Stimulated activated CD4-positive, alpha-beta T cell treated with anti-CD3 and anti-CD28 coated beads, Interleukin-12 subunit alpha, Interleukin-12 subunit beta, amount 100 ng/mL, for 48 hours (primary cell): ENCODE data around the gene MRPL4.
"Not testable (repeated sequence)": the region's sequence is repeated elsewhere in the genome, so short reads cannot be mapped to it uniquely, and the experiment has no call there.

Experiments
- DNase-seq, 3 donors: peaks; one replicate each; pipeline ENCODE4 v3.0.0-alpha.2; 2020; ENCODE audit warnings: low read depth in 2 of 3, low spot score in 1 of 3

MRPL4 gene

DNA sequence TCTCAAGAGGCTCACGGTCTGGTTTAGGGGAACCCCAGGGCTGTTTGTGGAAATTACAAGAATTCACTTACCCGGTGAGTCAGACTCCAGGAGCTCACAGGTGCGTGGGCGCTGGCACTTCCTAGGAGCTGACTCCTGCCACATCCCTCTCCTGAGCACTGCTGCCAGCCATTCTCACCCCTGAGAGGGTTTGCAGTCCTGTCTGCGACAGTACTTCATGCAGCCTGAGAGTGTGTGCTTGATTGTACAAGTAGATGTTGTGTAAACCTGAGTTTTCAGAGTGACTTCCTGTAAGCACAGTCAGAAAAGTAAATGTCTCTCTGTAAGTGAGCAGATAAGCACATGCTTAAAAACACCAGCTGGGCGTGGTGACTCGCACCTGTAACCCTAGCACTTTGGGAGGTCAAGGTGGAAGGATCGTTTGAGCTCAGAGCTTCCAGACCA lies 8.1 kb downstream of the MRPL4 start:
- peak; percentile 57 to 71 (median 65) for DNase-seq

DNA sequence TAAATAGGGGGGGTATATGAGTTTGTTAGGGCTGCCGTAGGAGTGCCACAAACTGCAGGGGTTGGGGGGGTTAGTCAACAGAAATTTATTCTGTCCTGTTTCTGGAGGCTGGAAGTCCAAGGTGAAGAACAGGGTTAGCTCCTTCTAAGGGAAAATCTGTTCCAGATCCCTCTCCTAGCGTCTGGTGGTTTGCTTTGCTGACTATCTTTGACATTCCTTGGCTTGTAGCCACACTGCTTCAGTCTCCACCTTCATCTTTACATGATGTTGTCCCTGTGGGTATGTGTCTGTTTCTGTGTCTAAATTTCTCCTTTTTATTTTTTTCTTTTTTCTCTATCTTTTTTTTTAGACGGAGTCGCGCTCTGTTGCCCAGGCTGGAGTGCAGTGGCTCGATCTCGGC lies 10.8 kb downstream of the MRPL4 start:
- no peak for DNase-seq

DNA sequence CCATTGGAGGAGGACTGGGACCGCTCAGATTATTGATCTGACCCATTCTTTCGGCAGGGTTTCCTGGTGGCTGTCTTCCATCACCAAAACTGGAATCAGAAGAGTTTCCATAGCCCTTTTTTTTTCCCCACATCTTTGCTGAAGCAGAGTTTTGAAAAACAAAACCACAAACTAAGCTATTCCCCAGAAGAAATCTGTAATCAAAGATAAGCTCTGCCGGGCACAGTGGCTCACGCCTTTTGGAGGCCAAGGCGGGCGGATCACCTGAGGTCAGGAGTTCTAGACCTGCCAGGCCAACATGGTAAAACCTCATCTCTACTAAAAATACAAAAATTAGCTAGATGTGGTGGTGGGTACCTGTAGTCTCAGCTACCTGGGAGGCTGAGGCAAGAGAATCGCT lies 14.7 kb downstream of the MRPL4 start:
- no peak for DNase-seq

DNA sequence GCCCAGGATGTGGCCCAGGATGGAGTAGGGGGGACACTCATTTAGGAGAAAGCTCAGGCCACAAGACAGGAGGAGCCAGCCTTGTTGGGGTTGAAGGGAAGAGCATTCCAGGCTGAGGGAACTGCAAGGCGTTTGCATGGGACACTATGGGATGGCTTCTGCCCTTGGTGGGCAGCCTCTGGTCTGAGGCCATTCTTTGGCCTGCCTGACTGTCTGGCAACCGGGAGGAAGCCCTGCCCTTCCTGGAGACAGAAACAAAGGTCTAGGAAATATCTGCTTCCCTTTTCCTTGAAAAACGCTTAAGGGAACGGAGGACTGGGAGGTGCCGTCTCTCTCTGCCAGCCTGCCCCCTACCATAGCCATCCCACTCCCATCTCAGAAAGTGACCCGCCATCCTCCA lies 16.1 kb downstream of the MRPL4 start:
- no peak for DNase-seq

DNA sequence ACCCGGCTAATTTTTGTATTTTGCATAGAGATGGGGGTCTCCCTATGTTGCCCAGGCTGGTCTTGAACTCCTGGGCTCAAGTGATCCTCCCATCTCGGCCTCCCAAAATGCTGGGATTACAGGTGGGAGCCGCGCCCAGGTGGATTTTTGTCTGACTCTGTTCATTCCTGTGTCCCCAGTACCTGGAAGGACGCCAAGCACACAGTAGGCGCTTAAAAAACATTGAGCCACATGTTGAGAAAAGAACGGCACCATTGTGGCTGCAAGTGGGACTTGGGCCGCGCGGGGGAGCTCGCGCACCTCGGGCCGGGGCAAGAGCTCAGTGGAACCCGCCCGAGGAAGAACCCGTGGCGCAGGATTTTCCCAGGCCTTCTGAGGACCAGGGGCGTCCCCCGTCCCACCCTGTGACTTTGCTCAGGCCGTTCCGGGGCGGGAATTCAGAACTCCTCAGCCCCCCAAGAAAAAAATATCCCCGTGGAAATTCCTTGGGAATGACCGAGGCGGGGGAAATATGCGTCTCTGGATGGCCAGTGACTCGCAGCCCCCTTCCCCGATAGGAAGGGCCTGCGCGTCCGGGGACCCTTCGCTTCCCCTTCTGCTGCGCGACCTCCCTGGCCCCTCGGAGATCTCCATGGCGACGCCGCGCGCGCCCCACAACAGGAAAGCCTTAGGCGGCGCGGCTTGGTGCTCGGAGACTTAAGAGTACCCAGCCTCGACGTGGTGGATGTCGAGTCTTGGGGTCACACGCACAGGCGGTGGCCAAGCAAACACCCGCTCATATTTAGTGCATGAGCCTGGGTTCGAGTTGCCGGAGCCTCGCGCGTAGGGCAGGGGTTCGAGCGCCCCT lies 17.5 kb downstream of the MRPL4 start:
- DNase-seq = peak; percentile 81 to 91 (median 84)

DNA sequence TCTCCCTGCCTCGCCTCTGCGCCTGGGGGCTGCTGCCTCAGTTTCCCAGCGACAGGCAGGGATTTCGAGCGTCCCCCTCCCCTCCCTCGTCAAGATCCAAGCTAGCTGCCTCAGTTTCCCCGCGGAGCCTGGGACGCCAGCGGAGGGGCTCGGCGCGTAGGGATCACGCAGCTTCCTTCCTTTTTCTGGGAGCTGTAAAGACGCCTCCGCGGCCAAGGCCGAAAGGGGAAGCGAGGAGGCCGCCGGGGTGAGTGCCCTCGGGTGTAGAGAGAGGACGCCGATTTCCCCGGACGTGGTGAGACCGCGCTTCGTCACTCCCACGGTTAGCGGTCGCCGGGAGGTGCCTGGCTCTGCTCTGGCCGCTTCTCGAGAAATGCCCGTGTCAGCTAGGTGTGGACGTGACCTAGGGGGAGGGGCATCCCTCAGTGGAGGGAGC lies 18.2 kb downstream of the MRPL4 start:
- DNase-seq = peak; percentile 65 to 75 (median 68)

DNA sequence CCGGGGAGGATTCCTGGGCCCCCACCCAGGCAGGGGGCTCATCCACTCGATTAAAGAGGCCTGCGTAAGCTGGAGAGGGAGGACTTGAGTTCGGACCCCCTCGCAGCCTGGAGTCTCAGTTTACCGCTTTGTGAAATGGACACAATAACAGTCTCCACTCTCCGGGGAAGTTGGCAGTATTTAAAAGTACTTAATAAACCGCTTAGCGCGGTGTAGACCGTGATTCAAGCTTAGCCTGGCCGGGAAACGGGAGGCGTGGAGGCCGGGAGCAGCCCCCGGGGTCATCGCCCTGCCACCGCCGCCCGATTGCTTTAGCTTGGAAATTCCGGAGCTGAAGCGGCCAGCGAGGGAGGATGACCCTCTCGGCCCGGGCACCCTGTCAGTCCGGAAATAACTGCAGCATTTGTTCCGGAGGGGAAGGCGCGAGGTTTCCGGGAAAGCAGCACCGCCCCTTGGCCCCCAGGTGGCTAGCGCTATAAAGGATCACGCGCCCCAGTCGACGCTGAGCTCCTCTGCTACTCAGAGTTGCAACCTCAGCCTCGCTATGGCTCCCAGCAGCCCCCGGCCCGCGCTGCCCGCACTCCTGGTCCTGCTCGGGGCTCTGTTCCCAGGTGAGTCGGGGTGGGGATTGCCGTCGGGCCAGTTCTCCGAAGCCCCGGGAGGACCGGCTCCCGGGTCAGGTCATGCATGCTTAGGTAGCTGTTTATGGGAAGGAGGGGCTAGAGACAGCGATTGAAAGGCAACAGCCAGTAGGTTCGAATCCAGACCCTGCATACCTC lies 18.8 kb downstream of the MRPL4 start, which contains the start of gene ICAM1:
Gene ICAM1, plus strand, starts transcription at position 505 of the 779 bp plus-strand sequence. Its CDS starts 40 bp downstream, at position 545.
- DNase-seq = peak; percentile 60 to 75 (median 74)

DNA sequence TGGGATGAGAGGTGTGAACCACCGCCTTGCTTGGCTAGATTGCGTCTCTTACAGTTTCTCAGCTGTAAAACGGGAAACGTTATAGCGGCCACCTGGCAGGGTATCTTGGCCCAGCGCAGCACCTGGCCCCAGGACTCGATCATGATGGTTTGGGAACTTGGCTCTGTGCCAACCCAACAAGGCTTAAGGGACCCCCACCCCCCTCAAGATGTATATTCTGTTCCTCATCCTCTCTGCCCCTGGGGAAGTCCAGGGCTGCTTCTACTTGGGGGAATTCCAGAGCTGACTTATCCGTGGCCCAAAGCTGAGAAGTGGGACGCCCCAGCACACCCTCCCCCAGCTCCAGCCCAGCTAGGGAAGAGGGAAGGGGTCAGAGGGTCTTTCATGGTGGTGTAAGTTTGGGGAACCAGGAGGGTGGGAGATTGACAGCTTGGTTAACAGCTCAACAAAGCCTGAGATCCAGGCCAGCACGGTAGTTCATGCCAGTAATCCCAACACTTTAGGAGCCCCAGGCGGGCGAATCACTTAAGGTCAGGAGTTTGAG lies 19.6 kb downstream of the MRPL4 start:
- no peak for DNase-seq

DNA sequence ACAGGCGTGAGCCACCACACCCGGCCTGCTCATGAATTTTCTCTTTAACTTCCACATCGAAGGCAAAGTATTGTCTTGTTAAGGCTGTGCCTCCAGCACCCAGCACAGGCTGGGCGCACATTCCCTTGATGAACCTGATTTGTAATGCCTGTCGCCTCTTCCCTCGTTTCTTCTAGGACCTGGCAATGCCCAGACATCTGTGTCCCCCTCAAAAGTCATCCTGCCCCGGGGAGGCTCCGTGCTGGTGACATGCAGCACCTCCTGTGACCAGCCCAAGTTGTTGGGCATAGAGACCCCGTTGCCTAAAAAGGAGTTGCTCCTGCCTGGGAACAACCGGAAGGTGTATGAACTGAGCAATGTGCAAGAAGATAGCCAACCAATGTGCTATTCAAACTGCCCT lies 22.6 kb downstream of the MRPL4 start:
- DNase-seq = no peak

DNA sequence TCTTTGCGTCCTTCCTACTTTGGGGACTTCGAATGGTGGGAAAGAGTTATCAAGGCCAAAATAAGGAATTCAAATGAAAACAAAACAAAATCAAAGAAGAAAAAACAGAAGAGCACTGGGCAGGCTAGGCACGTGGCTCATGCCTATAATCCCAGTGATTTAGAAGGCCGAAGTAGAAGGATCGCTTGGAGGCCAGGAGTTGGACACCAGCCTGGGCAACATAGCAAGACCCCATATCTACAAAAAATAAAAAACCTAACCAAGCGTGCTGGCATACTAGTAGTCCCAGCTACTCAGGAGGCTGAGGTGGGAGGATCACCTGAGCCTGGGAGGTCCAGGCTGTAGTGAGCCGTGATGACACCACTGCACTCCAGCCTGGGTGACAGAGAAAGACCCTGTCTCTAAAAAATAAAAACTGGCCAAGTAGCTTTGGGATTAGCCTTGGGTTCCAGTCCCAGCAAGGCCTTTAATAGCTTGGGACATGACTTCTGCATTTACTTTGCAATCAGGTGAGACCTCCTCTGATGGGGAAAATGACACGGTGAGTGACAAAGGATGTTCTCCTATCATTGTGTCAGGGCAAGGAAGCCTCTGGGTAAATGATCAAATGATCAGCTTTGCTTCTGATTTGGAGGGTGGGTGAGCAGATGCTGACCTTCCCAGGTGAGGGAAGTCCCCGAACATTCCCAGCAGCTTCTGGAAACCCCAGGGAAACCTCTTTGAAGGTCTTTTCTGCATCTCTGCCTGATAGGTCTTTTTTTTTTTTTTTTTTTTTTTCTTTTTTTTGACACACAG lies 26.0 kb downstream of the MRPL4 start:
- DNase-seq = no peak

DNA sequence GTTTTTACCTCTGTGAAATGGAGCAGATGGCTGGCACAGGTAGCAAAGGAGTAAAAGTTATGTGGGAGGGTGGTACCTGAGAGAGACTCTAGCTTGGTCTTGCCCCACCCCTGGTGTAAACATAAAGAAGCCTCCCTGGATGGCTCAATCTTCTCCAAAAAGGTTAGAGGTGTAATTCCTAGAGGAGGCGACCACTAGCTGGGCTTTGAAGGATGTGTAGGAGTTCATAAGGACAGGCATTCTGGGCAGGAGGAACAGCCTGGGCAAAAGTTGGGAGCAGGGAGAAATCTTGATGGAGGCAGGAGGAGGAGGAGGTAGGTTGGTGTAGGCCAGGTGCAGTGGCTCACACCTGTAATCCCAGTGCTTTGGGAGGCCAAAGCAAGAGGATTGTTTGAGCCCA lies 26.9 kb downstream of the MRPL4 start:
- no peak for DNase-seq

DNA sequence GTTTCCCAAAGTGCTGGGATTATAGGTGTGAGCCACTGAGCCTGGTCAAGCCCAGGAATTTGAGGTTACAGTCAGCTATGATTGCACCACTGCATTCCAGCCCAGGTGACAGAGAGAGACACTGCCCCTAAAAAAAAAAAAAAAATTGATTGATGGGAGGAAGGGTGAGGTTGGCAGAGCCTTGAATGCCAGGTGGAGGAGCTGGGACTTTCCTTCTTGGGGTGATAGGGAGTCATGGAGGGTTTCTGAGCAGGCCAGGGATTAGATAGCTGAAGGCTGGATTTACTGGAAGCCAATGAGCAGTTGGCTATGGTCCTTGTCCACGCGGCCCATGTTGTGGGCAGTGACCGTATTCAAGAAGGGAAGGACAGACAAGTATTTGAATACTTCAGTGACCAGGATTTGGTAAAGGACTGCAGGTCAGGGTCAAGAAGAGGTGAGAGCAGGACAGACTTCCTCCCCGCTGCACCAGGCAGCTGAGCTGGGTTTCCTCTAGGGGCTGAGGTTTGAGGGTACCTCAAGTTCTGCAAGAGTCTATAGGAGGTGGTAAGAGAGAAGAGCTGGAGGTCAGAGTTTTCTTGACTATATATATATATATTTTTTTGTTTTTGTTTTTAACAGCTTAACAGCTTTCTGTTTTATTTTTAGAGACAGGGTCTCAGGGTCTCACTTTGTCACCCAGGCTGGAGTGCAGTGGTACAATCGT lies 27.9 kb downstream of the MRPL4 start:
- no peak for DNase-seq

DNA sequence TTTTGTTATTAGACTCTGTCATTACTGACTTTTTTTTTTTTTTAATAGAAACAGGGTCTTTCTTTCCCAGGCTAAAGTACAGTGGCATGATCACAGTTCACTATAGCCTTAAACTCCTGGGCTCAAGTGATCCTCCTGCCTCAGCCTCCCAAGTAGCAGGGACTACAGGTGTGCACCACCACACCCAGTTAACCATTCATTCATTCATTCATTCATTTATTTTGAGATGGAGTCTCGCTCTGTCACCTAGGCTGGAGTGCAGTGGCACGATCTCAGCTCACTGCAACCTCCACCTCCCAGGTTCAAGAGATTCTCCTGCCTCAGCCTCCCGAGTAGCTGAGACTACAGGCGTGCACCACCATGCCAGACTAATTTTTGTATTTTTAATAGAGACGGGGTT lies 30.0 kb downstream of the MRPL4 start:
- DNase-seq = not testable (repeated sequence)

DNA sequence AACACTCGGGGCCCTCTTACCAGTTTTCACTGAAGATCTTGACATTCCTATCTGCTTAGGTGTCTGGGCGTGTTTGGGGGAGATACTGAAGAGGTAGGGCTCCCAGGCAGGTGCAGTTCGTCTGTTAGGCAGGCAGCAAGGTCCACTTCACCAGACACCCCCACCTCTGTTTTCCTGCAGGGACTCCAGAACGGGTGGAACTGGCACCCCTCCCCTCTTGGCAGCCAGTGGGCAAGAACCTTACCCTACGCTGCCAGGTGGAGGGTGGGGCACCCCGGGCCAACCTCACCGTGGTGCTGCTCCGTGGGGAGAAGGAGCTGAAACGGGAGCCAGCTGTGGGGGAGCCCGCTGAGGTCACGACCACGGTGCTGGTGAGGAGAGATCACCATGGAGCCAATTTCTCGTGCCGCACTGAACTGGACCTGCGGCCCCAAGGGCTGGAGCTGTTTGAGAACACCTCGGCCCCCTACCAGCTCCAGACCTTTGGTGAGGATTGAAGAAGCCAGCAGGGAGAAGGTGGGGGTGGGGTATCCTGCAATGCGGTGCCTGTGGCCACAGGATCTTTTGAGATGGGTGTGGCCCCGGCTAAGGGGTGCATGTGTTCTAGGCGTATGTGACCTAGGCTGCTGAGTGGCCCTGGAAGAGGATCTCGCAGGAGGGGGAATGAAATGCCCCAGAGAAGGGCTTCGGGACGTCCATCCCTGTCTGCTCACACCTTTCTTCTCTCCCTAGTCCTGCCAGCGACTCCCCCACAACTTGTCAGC lies 31.5 kb downstream of the MRPL4 start:
- no peak for DNase-seq

DNA sequence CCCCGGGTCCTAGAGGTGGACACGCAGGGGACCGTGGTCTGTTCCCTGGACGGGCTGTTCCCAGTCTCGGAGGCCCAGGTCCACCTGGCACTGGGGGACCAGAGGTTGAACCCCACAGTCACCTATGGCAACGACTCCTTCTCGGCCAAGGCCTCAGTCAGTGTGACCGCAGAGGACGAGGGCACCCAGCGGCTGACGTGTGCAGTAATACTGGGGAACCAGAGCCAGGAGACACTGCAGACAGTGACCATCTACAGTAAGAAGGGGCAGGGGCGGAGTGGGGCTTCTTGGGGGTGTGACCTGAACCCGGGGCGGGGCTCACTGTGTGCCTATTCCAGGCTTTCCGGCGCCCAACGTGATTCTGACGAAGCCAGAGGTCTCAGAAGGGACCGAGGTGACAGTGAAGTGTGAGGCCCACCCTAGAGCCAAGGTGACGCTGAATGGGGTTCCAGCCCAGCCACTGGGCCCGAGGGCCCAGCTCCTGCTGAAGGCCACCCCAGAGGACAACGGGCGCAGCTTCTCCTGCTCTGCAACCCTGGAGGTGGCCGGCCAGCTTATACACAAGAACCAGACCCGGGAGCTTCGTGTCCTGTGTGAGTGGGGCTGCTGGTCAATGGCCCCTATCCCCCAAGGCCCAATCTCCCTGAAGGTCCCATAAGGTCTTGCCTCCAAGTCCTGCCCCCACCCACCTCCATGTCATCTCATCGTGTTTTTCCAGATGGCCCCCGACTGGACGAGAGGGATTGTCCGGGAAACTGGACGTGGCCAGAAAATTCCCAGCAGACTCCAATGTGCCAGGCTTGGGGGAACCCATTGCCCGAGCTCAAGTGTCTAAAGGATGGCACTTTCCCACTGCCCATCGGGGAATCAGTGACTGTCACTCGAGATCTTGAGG lies 32.3 kb downstream of the MRPL4 start:
- DNase-seq = no peak

DNA sequence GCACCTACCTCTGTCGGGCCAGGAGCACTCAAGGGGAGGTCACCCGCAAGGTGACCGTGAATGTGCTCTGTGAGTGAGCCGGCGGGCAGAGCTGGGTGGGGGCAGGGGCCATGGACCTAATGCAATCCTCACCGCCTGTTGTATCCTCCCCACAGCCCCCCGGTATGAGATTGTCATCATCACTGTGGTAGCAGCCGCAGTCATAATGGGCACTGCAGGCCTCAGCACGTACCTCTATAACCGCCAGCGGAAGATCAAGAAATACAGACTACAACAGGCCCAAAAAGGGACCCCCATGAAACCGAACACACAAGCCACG lies 32.9 kb downstream of the MRPL4 start:
- no peak for DNase-seq

DNA sequence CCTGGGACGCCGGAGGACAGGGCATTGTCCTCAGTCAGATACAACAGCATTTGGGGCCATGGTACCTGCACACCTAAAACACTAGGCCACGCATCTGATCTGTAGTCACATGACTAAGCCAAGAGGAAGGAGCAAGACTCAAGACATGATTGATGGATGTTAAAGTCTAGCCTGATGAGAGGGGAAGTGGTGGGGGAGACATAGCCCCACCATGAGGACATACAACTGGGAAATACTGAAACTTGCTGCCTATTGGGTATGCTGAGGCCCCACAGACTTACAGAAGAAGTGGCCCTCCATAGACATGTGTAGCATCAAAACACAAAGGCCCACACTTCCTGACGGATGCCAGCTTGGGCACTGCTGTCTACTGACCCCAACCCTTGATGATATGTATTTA lies 33.4 kb downstream of the MRPL4 start:
- DNase-seq = no peak

DNA sequence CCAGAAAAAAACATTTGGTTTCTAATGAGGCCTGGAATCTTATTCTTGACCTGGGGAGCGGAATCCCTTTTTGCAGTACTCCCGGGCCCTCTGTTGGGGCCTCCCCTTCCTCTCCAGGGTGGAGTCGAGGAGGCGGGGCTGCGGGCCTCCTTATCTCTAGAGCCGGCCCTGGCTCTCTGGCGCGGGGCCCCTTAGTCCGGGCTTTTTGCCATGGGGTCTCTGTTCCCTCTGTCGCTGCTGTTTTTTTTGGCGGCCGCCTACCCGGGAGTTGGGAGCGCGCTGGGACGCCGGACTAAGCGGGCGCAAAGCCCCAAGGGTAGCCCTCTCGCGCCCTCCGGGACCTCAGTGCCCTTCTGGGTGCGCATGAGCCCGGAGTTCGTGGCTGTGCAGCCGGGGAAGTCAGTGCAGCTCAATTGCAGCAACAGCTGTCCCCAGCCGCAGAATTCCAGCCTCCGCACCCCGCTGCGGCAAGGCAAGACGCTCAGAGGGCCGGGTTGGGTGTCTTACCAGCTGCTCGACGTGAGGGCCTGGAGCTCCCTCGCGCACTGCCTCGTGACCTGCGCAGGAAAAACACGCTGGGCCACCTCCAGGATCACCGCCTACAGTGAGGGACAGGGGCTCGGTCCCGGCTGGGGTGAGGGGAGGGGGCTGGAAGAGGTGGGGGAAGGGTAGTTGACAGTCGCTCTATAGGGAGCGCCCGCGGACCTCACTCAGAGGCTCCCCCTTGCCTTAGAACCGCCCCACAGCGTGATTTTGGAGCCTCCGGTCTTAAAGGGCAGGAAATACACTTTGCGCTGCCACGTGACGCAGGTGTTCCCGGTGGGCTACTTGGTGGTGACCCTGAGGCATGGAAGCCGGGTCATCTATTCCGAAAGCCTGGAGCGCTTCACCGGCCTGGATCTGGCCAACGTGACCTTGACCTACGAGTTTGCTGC lies 35.1 kb downstream of the MRPL4 start, which contains the start of gene ICAM4:
Gene ICAM4, plus strand, starts transcription at position 153 of the 935 bp plus-strand sequence. Its CDS starts 58 bp downstream, at position 211.
- DNase-seq = no peak
